Nephron progenitor cell (in vitro differentiated cells): ENCODE data around the gene PEX5L.
A peak's percentile ranks its signal among the peaks of the same experiment; 100 is the strongest.

Experiments used
- DNase-seq: peaks from one replicate; pipeline ENCODE4 v3.0.0; 2021
- H3K27ac Mint-ChIP-seq: 2 replicates; pipeline ENCODE4 v1.8.0; 2021; ENCODE audit warnings: mild to moderate bottlenecking, moderate library complexity, mixed read lengths
- H3K27me3 Mint-ChIP-seq: 2 replicates; pipeline ENCODE4 v1.8.0; 2021; ENCODE audit warnings: mild to moderate bottlenecking, low read depth, mixed read lengths; ENCODE audit not compliant: poor library complexity
- H3K36me3 Mint-ChIP-seq: 2 replicates; pipeline ENCODE4 v1.8.0; 2021; ENCODE audit warnings: low read depth, mixed read lengths
- H3K4me1 Mint-ChIP-seq: 2 replicates; pipeline ENCODE4 v1.8.0; 2021; ENCODE audit warnings: mixed read lengths
- H3K4me3 Mint-ChIP-seq: 2 replicates; pipeline ENCODE4 v1.8.0; 2021; ENCODE audit warnings: mild to moderate bottlenecking, moderate library complexity, mixed read lengths
- H3K9me3 Mint-ChIP-seq: 2 replicates; pipeline ENCODE4 v1.8.0; 2021; ENCODE audit warnings: mild to moderate bottlenecking, moderate library complexity, mixed read lengths
- CTCF ChIP-seq: fragments of 200-600 bp; sonication (generic); IDR thresholded peaks from 2 replicates; pipeline ENCODE4 v1.5.0; 2021; ENCODE audit warnings: antibody characterized with exemption

PEX5L gene

DNA sequence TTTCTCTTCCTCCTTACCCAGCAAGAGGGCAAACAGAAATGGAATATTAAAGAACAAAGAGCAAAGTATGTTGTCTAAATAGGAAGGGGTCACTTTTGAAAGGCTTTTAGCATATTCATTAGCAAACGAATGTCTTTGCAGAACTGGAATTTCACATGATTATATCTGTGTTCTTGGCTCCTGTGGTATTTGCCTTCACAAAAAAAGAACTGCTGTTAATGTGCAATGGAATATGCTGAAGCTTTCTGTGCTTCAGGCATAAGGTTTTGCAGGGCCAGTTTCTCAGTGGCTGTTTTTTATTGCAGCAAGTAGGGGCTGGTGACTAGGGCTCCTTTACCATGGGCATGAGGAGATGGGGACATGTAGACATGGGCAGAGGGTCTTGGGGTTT lies 210.5 kb downstream of the PEX5L start:
- TF ChIP-seq CTCF: no peak

GRCh38 chr3:179825527-179826246 lies 211.1 kb downstream of the PEX5L start:
- Mint-ChIP-seq H3K36me3 (no peaks in the 10 kb centered on the region), H3K4me3 (no peak overlapping the region), H3K27me3 (no peaks in the 10 kb centered on the region), H3K4me1 (no peaks in the 10 kb centered on the region), H3K27ac (no peak overlapping the region), H3K9me3 (no peaks in the 10 kb centered on the region)
- DNase-seq: no peak
- TF ChIP-seq CTCF: no peak

More for the DNA sequence above, 210.5 kb downstream of the PEX5L start:
- no peaks in the 10 kb centered on the region for H3K4me1 Mint-ChIP-seq
- no peak for DNase-seq
- no peaks in the 10 kb centered on the region for H3K27me3 Mint-ChIP-seq
- no peaks in the 10 kb centered on the region for H3K36me3 Mint-ChIP-seq
- H3K27ac Mint-ChIP-seq: peak overlapping the region; percentile 49
- no peaks in the 10 kb centered on the region for H3K9me3 Mint-ChIP-seq
- H3K4me3 Mint-ChIP-seq: no peak overlapping the region

- no peaks in the 10 kb centered on the region for H3K4me1 Mint-ChIP-seq
- no peaks in the 10 kb centered on the region for H3K27me3 Mint-ChIP-seq
- no peak overlapping the region for H3K27ac Mint-ChIP-seq
Measured at GRCh38 chr3:179822296-179822695, 214.4 kb downstream of the PEX5L start.

GRCh38 chr3:179819379-179819778 lies 217.4 kb downstream of the PEX5L start:
- no peak for DNase-seq
- Mint-ChIP-seq H3K36me3 (no peaks in the 10 kb centered on the region), H3K27ac (no peak overlapping the region), H3K4me1 (no peaks in the 10 kb centered on the region), H3K27me3 (no peaks in the 10 kb centered on the region), H3K9me3 (no peaks in the 10 kb centered on the region), H3K4me3 (no peak overlapping the region)
- no peak for TF ChIP-seq CTCF

More at GRCh38 chr3:179822296-179822695, 214.4 kb downstream of the PEX5L start:
- Mint-ChIP-seq H3K9me3 (no peaks in the 10 kb centered on the region), H3K36me3 (no peaks in the 10 kb centered on the region), H3K4me3 (no peak overlapping the region)
- TF ChIP-seq CTCF: no peak
- no peak for DNase-seq

GRCh38 chr3:179812096-179812382 lies 224.7 kb downstream of the PEX5L start:
- no peak for TF ChIP-seq CTCF
- peaks cover 7% of the 10 kb centered on the region for H3K4me1 Mint-ChIP-seq
- no peak overlapping the region for H3K4me3 Mint-ChIP-seq
- H3K36me3 Mint-ChIP-seq: no peaks in the 10 kb centered on the region
- H3K27me3 Mint-ChIP-seq: no peaks in the 10 kb centered on the region
- no peaks in the 10 kb centered on the region for H3K9me3 Mint-ChIP-seq
- H3K27ac Mint-ChIP-seq: no peak overlapping the region
- DNase-seq: no peak
